Skeletal muscle satellite cell (primary cell): ENCODE data around the gene CENPT.
A peak's percentile ranks its signal among the peaks of the same experiment; 100 is the strongest.

ENCODE experiments used
- H3K27me3 ChIP-seq: 2 replicates; pipeline ENCODE4 v1.7.0; 2013; ENCODE audit warnings: low read length; ENCODE audit not compliant: control insufficient read depth, insufficient read depth
- H3K36me3 ChIP-seq: 2 replicates; pipeline ENCODE4 v1.7.0; 2013; ENCODE audit warnings: mild to moderate bottlenecking, control low read depth, low read length; ENCODE audit not compliant: insufficient read depth
- H3K4me1 ChIP-seq: 2 replicates; pipeline ENCODE4 v1.7.0; 2013; ENCODE audit warnings: low read length; ENCODE audit not compliant: control insufficient read depth, insufficient read depth
- H3K4me2 ChIP-seq: 2 replicates; pipeline ENCODE4 v1.7.0; 2013; ENCODE audit warnings: mild to moderate bottlenecking, low read length
- H3K4me3 ChIP-seq: 2 replicates; pipeline ENCODE4 v1.7.0; 2013; ENCODE audit warnings: low read length
- H3K9ac ChIP-seq: 2 replicates; pipeline ENCODE4 v1.7.0; 2013; ENCODE audit warnings: mild to moderate bottlenecking, low read depth, low read length, moderate library complexity
- H3K9me3 ChIP-seq: replicated peaks from 2 replicates; pipeline ENCODE4 v1.7.0; 2013; ENCODE audit warnings: mild to moderate bottlenecking, control low read depth, low read length

CENPT gene

GRCh38 chr16:67860589-67861398 is 13.3 kb upstream of the CENPT start:
- H3K36me3 ChIP-seq = peaks cover 26% of the 10 kb centered on the region
- no peaks in the 10 kb centered on the region for H3K9me3 ChIP-seq
- H3K9ac ChIP-seq = peak overlapping the region; percentile 45
- H3K4me3 ChIP-seq = no peak overlapping the region
- H3K4me1 ChIP-seq = peaks cover 59% of the 10 kb centered on the region
- H3K27me3 ChIP-seq = no peaks in the 10 kb centered on the region
- H3K4me2 ChIP-seq = peak overlapping the region; percentile 22

GRCh38 chr16:67858500-67858899 is 11.0 kb upstream of the CENPT start:
- H3K27me3 ChIP-seq = no peaks in the 10 kb centered on the region
- H3K4me2 ChIP-seq = peak overlapping the region; percentile 20
- H3K4me1 ChIP-seq = peaks cover 65% of the 10 kb centered on the region
- H3K9ac ChIP-seq = peak overlapping the region; percentile 83
- H3K4me3 ChIP-seq = no peak overlapping the region
- H3K36me3 ChIP-seq = peaks cover 15% of the 10 kb centered on the region
- no peaks in the 10 kb centered on the region for H3K9me3 ChIP-seq

GRCh38 chr16:67857547-67858233 is 10.2 kb upstream of the CENPT start:
- Histone ChIP-seq H3K9ac (peak overlapping the region; percentile 83), H3K4me2 (peak overlapping the region; percentile 41), H3K4me1 (peaks cover 57% of the 10 kb centered on the region), H3K4me3 (no peak overlapping the region), H3K27me3 (no peaks in the 10 kb centered on the region), H3K9me3 (no peaks in the 10 kb centered on the region), H3K36me3 (peaks cover 15% of the 10 kb centered on the region)

GRCh38 chr16:67856927-67857546 is 9.5 kb upstream of the CENPT start:
- Histone ChIP-seq H3K4me3 (no peak overlapping the region), H3K9ac (peak overlapping the region; percentile 63), H3K4me2 (peak overlapping the region; percentile 41), H3K9me3 (no peaks in the 10 kb centered on the region), H3K27me3 (no peaks in the 10 kb centered on the region), H3K4me1 (peaks cover 51% of the 10 kb centered on the region), H3K36me3 (peaks cover 15% of the 10 kb centered on the region)

GRCh38 chr16:67855789-67856188 is 8.3 kb upstream of the CENPT start:
- Histone ChIP-seq H3K27me3 (no peaks in the 10 kb centered on the region), H3K4me2 (no peak overlapping the region), H3K36me3 (peaks cover 7% of the 10 kb centered on the region), H3K4me3 (no peak overlapping the region), H3K9ac (no peak overlapping the region), H3K4me1 (peaks cover 39% of the 10 kb centered on the region), H3K9me3 (no peaks in the 10 kb centered on the region)

GRCh38 chr16:67853670-67854069 is 6.2 kb upstream of the CENPT start:
- no peak overlapping the region for H3K4me3 ChIP-seq
- no peaks in the 10 kb centered on the region for H3K9me3 ChIP-seq
- H3K9ac ChIP-seq = no peak overlapping the region
- no peaks in the 10 kb centered on the region for H3K27me3 ChIP-seq
- H3K4me1 ChIP-seq = peaks cover 30% of the 10 kb centered on the region
- no peak overlapping the region for H3K4me2 ChIP-seq
- peaks cover 8% of the 10 kb centered on the region for H3K36me3 ChIP-seq

GRCh38 chr16:67848118-67848517 is 625 bp upstream of the CENPT start:
- Histone ChIP-seq H3K4me1 (peaks cover 39% of the 10 kb centered on the region), H3K4me3 (peak overlapping the region; percentile 88), H3K36me3 (peaks cover 8% of the 10 kb centered on the region), H3K9me3 (no peaks in the 10 kb centered on the region), H3K9ac (peak overlapping the region; percentile 99), H3K4me2 (peak overlapping the region; percentile 93), H3K27me3 (no peaks in the 10 kb centered on the region)

GRCh38 chr16:67846320-67847063 is 1.0 kb downstream of the CENPT start, which contains the start of gene NUTF2:
NUTF2 (plus strand) TSS chr16:67846933; CDS start chr16:67865131, 18,198 bp downstream.
- H3K36me3 ChIP-seq = peaks cover 8% of the 10 kb centered on the region
- peak within 1 kb of the TSS; percentile 93 for H3K4me2 ChIP-seq
- peak within 1 kb of the TSS; percentile 99 for H3K9ac ChIP-seq
- peaks cover 46% of the 10 kb centered on the region for H3K4me1 ChIP-seq
- peak within 1 kb of the TSS; percentile 88 for H3K4me3 ChIP-seq
- no peaks in the 10 kb centered on the region for H3K27me3 ChIP-seq
- no peaks in the 10 kb centered on the region for H3K9me3 ChIP-seq

- Histone ChIP-seq H3K4me1 (peaks cover 49% of the 10 kb centered on the region), H3K27me3 (no peaks in the 10 kb centered on the region), H3K4me2 (peak overlapping the region; percentile 93), H3K9me3 (no peaks in the 10 kb centered on the region), H3K4me3 (peak overlapping the region; percentile 88), H3K9ac (peak overlapping the region; percentile 99), H3K36me3 (peaks cover 8% of the 10 kb centered on the region)
These were observed 1.5 kb downstream of the CENPT start for GRCh38 chr16:67846063-67846319.

GRCh38 chr16:67845291-67846062 is 2.0 kb downstream of the CENPT start:
- H3K9ac ChIP-seq = peak overlapping the region; percentile 99

More at GRCh38 chr16:67845291-67846062, 2.0 kb downstream of the CENPT start:
- Histone ChIP-seq H3K4me3 (peak overlapping the region; percentile 88), H3K4me1 (peaks cover 49% of the 10 kb centered on the region), H3K4me2 (peak overlapping the region; percentile 93), H3K27me3 (no peaks in the 10 kb centered on the region), H3K36me3 (peaks cover 6% of the 10 kb centered on the region), H3K9me3 (no peaks in the 10 kb centered on the region)
